Smooth muscle cell (in vitro differentiated cells): ENCODE results near the gene PRELID1. TPM values are rescaled to one million over a fixed set of nuclear protein-coding genes. Genes with fewer than 3 reads are reported as not detected.

Experiments
- DNase-seq: peaks from one replicate; lab custom pipeline; 2025; ENCODE audit not compliant: unreplicated experiment; lab: John Stamatoyannopoulos, UW
- H2AFZ ChIP-seq: fragments of 200-600 bp; sonication (generic); 2 replicates; pipeline ENCODE4 v1.6.0; 2016; ENCODE audit warnings: antibody characterized with exemption, low read depth, mild to moderate bottlenecking
- H3F3A ChIP-seq: fragments of 200-600 bp; sonication (generic); 2 replicates; pipeline ENCODE4 v1.6.0; 2017; ENCODE audit warnings: antibody characterized with exemption, low read depth
- H3K27ac ChIP-seq: fragments of 200-600 bp; sonication (generic); 2 replicates; pipeline ENCODE4 v1.5.1; 2016; ENCODE audit warnings: low read depth, mild to moderate bottlenecking
- H3K27me3 ChIP-seq: fragments of 200-600 bp; sonication (generic); 2 replicates; pipeline ENCODE4 v1.6.1; 2016; ENCODE audit warnings: low read depth, mild to moderate bottlenecking
- H3K36me3 ChIP-seq: fragments of 200-600 bp; sonication (generic); 2 replicates; pipeline ENCODE4 v1.5.1; 2016; ENCODE audit warnings: low read depth
- H3K4me1 ChIP-seq: fragments of 200-600 bp; sonication (generic); 2 replicates; pipeline ENCODE4 v1.5.1; 2016; ENCODE audit warnings: low read depth
- H3K4me2 ChIP-seq: fragments of 200-600 bp; sonication (generic); 2 replicates; pipeline ENCODE4 v1.6.0; 2016; ENCODE audit warnings: mild to moderate bottlenecking
- H3K4me3 ChIP-seq: fragments of 200-600 bp; sonication (generic); 2 replicates; pipeline ENCODE4 v1.5.1; 2016; ENCODE audit warnings: mild to moderate bottlenecking
- H3K79me2 ChIP-seq: fragments of 200-600 bp; sonication (generic); 2 replicates; pipeline ENCODE4 v1.6.0; 2016; ENCODE audit warnings: low read depth, mild to moderate bottlenecking
- H3K9ac ChIP-seq: fragments of 200-600 bp; sonication (generic); 2 replicates; pipeline ENCODE4 v1.6.0; 2016; ENCODE audit warnings: low read depth
- H3K9me3 ChIP-seq: fragments of 200-600 bp; sonication (generic); replicated peaks from 2 replicates; pipeline ENCODE4 v1.5.1; 2016; ENCODE audit warnings: low read depth
- H4K20me1 ChIP-seq: fragments of 200-600 bp; sonication (generic); 2 replicates; pipeline ENCODE4 v1.6.0; 2016; ENCODE audit warnings: low read depth
- CTCF ChIP-seq: fragments of 200-600 bp; sonication (generic); IDR thresholded peaks from 2 replicates; pipeline ENCODE4 v1.5.1; 2017; ENCODE audit warnings: borderline replicate concordance, mild to moderate bottlenecking, antibody characterized with exemption; ENCODE audit not compliant: insufficient read depth, poor library complexity, severe bottlenecking
- WGBS: methylation state at CpG from one replicate; pipeline ENCODE4 v1.1.7; 2016; ENCODE audit warnings: low lambda C conversion rate; 5-methylcytosine and 5-hydroxymethylcytosine counted together
- polyA plus RNA-seq: library from polyadenylated mRNA; unstranded; fragments of >200 nt; fragmentation: Nextera tagmentation; extraction: Ambion mirVana; gene quantifications from 2 replicates; pipeline ENCODE4 v1.2.1, GENCODE V29; 2016
- total RNA-seq: library from RNA; depleted of rRNA; stranded (reverse); fragments of >200 nt; gene quantifications from 2 replicates; pipeline ENCODE4 v1.2.3, GENCODE V29; 2014

Gene PRELID1
- total and polyA plus RNA-seq, 2 experiments from 2014 or later: 197 to 268 TPM

GRCh38 chr5:177327539-177328522 is 24.2 kb downstream of the PRELID1 start:
- 87% methylated on average over 28 of the region's 28 CpGs for WGBS
- no peaks in the 10 kb centered on the region for H3K9me3 ChIP-seq
- H3K79me2 ChIP-seq: no peaks in the 10 kb centered on the region
- no peak for TF ChIP-seq CTCF
- H3K9ac ChIP-seq: no peak overlapping the region
- no peaks in the 10 kb centered on the region for H3K4me1 ChIP-seq
- peaks cover 50% of the 10 kb centered on the region for H4K20me1 ChIP-seq
- no peak for DNase-seq
- peak overlapping the region; percentile 6 for H3K27ac ChIP-seq
- no peak overlapping the region for H3K4me3 ChIP-seq
- H2AFZ ChIP-seq: no peak overlapping the region
- no peak overlapping the region for H3K4me2 ChIP-seq
- no peaks in the 10 kb centered on the region for H3K27me3 ChIP-seq
- no peaks in the 10 kb centered on the region for H3K36me3 ChIP-seq
- no peaks in the 10 kb centered on the region for H3F3A ChIP-seq

- no peaks in the 10 kb centered on the region for H3F3A ChIP-seq
- H2AFZ ChIP-seq: no peak overlapping the region
- H3K79me2 ChIP-seq: no peaks in the 10 kb centered on the region
- H3K27me3 ChIP-seq: no peaks in the 10 kb centered on the region
- no peaks in the 10 kb centered on the region for H3K9me3 ChIP-seq
- WGBS: 94% methylated on average over 19 of the region's 19 CpGs
- no peak overlapping the region for H3K27ac ChIP-seq
- no peaks in the 10 kb centered on the region for H3K36me3 ChIP-seq
- no peak overlapping the region for H3K4me3 ChIP-seq
- no peaks in the 10 kb centered on the region for H3K4me1 ChIP-seq
- no peak for DNase-seq
- no peak overlapping the region for H3K4me2 ChIP-seq
- peaks cover 46% of the 10 kb centered on the region for H4K20me1 ChIP-seq
- no peak for TF ChIP-seq CTCF
- no peak overlapping the region for H3K9ac ChIP-seq
These were observed 25.1 kb downstream of the PRELID1 start for GRCh38 chr5:177328545-177329231.

GRCh38 chr5:177329883-177330282 is 26.3 kb downstream of the PRELID1 start:
- Histone ChIP-seq H4K20me1 (peaks cover 45% of the 10 kb centered on the region), H3K27ac (no peak overlapping the region), H3F3A (no peaks in the 10 kb centered on the region), H3K36me3 (no peaks in the 10 kb centered on the region), H3K4me1 (no peaks in the 10 kb centered on the region), H3K27me3 (no peaks in the 10 kb centered on the region), H3K4me2 (no peak overlapping the region), H3K4me3 (no peak overlapping the region), H3K9ac (no peak overlapping the region), H3K79me2 (no peaks in the 10 kb centered on the region), H3K9me3 (no peaks in the 10 kb centered on the region), H2AFZ (no peak overlapping the region)
- WGBS: 95% methylated on average over 6 of the region's 6 CpGs
- no peak for TF ChIP-seq CTCF
- no peak for DNase-seq
